GM18867 (cell line): Measurements from ENCODE around the gene TBC1D14.

Experiments used
- ATAC-seq: cut with Tn5 transposase; IDR thresholded peaks from one replicate; pipeline ENCODE4 v1.9.1; 2021; ENCODE audit warnings: mild to moderate bottlenecking, moderate library complexity; ENCODE audit not compliant: unreplicated experiment

TBC1D14 gene

DNA sequence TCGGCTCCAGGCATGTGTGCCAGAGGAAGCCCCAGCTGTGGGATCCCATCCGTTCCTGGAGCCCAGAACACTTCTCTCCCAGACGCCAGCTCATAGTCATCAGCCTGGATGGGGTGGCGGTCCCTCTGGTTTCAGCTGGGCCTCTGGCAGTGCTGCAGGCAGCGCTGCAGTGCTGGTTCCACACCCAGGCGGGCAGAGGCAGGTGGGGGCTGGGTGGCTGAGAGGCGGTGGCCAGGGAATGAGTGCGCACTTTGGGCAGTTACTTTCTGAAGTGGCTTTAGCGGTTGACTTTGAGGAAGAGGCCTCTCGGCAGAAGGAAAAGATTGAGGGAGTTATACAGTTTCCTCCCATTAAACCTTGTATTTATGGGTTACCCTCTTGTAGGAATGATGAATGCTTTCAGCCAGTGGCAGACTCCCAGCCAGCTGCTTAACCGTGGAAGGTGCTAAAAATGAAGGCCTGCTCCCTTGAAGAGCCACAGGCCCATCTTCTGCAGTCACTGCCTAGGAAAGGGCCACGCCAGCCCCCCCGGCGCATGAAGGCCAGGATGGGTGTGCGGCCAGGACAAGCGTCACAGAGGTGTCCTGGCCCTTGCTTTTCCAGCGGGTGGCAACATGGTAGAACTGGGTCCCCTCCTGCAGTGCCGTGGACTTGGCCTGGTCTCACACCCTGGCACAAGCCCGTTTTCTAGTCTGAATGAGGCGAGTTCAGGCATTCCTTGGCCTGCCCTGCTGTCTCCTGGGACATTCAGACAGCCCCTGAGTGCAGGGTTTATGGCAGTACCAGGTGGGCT, 143.5 kb downstream of the TBC1D14 start:
- ATAC-seq, result no peak

DNA sequence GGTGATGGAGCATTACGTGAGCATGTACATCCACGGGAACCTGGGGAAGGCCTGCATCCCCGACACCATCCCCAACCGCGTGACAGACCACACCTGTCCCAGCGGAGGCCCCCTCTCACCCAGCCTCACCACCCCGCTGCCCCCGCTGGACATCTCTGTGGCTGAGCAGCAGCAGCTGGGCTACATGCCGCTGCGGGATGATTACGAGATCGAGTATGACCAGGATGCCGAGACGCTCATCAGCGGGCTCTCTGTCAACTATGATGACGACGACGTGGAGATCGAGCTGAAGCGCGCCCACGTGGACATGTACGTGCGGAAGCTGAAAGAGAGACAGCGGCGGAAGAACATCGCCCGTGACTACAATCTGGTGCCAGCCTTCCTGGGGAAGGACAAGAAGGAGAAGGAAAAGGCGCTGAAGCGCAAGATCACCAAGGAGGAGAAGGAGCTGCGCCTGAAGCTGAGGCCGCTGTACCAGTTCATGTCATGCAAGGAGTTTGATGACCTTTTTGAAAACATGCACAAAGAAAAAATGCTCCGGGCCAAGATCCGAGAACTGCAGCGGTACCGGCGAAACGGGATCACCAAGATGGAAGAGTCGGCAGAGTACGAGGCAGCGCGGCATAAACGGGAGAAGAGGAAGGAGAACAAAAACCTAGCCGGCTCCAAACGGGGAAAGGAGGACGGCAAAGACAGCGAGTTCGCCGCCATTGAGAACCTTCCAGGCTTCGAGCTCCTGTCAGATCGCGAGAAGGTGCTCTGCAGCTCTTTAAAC, 144.7 kb downstream of the TBC1D14 start:
- ATAC-seq, result no peak

DNA sequence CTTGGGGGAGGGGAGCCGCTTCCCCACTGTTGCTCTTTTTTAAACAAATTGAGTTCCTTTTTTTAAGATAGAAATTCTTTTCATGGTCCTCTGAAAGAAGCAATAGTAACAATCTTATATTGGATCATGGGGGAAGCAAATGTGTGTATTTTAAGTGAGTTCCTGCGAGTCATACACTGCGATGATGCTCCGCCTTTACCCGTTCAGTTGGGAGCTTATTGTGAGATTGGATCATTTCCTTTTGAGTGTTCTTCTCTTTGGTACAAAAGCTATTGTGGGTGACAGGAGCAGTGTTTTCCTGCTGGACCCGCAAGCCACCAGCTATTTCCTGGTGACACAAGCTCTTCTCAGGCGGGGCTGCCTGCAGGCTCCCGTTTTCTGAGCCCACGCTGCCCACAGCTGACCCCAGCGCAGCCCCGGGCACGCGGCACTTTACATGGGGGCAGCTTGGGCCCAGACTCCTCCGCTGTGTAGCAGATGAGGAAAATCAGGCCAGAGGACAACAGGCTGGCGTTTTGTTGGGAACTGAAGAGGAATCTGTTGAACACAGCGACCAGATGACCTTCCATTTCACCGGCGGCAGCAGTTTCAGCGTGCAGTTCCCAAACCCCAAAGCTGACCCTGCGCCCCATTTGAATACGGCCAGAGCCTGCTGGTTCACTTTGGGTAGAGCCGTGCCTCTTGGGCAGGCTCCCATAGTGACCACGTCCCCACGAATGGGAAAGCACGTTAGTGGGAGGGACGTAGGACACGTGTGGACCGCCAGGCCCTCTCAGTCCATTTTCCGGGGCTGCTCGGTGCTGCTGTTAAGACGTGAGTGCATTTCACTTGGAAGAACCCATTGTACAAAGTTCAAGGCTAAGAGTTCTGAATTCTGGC, 145.7 kb downstream of the TBC1D14 start:
- ATAC-seq, result no peak

DNA sequence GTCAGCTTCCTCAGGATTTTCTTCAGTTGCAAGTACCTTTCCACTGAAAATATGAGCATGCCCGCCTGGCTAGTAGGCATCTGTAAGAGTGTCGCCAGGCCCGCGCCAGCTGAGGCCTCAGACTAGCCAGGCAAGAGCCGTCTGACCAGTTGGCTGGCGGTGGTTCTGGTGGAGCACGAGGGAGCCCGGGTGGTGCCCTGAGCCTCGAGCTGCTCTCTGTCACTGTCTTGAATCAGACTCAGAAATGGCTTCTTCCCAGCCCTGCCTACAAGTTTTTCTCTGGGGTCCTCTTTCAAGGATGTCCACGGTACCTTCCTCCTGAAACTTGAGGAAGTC, 146.3 kb downstream of the TBC1D14 start:
- no peak for ATAC-seq

DNA sequence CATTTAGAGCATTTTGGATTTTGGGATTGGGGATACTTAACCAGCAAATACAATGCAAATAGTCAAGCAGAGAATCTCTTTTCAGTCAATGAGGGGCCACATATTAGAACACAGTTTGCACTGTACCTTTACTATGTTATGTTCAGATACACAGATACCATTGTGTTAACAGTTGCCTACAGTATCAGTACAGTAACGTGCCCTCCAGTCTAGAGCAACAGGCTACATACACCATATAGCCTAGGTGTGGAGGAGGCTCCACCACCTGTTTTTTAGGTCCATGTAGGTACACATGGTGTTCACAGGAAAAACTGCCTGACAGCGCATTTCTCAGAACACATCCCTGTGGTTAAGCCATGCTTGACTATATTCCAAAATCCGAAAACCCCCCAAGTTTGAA, 149.2 kb downstream of the TBC1D14 start:
- no peak for ATAC-seq

DNA sequence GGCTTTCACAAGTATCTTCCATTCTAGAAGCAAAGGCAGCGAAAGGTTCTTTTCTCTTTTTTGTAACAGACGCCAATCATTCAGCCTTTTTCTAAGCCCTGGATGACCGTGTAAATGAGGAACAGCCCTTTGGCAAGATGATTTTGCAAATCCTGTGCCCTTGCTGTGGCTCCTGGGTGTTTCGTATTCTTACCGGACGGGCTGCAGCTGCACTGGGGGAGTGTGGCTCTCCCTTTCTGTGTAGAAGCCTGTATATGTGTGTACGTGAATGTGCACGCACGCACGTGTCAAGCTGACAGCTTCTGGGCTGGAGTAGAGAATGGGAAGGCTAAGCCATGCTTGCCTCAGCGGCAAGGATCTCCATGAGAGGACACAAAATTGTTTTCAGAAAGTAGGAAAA, 150.0 kb downstream of the TBC1D14 start:
- no peak for ATAC-seq

DNA sequence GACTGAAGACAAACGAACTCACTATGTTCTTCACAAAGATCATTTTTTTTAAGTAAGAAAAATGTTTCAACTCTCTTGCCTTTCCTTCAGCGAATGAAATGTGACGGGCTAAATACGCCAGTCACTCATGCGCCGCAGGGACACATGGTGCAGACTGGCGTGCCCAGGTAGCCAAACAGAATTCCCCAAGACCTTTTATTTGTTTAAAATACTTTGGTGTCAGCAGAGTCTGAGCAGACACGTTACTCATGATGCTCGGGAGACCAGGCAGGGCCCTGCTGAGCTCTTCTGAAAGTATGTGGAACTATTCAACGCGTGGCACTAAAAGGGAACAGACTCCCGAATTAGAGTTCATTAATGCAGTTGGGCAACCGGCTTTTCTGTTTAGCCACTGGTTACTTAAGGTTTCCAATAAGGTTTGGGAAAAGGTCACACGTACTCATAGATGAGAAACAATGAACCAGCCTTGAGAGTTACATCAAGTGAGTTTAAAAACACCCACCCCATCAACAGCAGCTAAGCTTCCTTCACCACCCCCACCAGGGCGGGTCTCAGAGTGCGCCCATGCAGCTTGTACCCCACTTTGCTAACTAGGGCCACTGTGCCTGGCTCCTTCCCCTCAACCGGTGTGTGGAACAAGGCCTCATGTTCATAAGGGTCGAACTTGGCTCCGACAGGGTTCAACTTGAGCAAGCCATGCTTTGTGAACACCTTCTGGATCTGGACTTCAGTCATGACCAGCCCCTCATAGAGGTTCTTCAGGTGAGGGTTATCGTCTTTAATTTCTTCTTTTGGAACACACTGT, 150.9 kb downstream of the TBC1D14 start:
- no peak for ATAC-seq

DNA sequence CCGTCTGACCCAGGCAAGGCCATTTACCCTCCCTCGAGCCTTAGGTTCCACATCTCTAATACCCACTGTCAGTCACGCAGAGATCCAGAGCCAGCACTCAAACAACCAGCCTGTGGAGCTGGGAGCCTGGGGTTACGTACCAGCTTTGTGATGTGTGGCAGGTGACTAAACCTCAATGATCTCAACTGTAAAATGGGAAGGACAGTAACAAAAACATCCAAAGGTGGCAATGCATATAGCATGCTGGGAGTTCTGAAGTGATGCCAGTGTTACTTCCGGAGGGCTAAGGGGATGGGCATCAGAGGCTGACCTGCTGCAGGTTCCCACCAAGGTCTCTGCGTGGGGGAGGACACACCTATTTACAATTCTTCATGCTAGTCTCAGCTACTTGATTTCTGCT, 152.2 kb downstream of the TBC1D14 start:
- no peak for ATAC-seq

DNA sequence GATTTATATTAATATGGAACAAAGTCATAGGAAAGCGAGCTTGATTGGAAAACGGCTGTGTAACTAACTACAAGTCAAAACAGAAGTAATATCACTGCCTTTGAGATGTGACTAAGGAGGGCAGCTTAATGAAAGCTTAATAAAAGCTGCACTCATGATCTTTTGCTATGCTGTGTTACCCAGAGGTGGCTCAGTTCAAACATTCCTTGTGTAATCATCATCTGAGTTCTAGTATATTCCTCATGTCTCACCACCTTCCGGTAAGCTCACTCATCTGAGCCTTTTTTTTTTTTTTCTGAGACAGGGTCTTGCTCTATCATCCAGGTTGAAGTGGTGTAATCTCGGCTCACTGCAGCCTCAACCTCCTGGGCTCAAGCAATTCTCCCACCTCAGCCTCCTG, 153.2 kb downstream of the TBC1D14 start:
- ATAC-seq, result no peak

DNA sequence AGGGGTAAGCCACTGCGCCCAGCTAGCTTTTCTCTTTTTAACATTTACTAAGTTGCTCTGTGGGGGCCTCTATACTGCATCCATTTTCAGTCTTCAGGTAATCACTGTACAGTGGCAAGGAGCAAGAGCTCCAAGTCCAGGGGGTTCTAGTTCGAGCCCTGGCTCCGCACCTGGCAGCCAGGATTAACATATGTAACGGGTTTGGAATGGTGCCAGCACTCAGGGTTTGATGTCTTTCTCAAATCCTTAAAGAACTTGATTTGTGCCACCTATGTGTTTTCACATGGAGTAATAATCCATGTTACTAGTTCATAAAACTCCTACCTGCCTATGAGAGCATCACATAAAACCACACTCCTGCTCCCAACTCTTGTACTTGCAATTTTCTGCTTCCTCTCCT, 153.7 kb downstream of the TBC1D14 start:
- ATAC-seq, result no peak

DNA sequence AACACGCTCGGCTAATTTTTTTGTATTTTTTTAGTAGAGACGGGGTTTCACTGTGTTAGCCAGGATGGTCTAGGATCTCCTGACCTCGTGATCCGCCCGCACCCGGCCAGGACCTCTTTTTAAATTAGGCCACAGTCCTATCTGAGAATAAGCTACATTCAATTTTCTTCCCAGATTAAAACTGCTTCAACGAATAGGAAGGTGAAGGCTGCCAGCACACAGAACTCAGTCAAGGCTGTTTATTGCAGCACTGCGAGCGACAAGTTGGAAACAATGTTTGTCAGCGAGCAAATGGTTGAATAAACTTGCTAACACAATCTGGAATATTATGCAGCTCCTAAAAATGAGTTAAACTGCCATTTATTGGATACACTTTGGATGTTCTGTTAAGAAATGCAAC, 156.4 kb downstream of the TBC1D14 start:
- no peak for ATAC-seq

DNA sequence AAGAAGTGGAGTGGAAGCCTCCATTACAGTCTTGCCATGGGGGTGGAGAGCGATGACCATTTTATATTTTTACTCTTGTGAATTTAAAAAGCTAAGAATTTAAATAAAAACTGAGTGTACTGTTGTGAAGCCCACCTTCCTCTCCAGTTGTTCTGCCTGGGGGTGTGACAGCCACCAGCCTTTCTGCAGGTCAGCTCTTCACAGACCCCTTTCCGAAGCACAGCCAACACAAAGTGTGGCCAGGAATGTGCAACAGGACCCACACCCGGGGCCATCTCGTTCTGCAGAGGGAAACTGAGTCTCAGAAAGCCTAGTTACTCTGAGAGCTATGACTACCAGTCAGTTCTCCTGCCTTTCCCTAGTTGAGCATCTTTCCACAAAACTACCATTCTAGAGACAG, 156.9 kb downstream of the TBC1D14 start:
- ATAC-seq, result no peak

DNA sequence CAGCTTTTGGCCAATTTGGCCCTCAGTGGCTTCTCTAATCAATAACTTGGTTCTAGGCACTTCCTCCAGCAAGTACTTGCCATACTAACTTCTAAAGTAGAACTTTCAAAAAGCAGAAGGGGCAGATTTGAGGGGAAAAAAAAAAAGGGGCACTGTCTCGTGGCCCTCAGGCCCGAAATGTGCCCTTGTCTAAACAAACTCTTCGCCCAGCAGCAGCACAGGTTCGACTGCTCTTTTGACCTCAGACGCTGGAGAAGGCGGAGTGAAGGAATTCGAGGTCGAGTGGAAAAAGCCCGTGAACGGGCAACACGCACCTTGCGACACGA, 157.5 kb downstream of the TBC1D14 start:
- ATAC-seq, result no peak

DNA sequence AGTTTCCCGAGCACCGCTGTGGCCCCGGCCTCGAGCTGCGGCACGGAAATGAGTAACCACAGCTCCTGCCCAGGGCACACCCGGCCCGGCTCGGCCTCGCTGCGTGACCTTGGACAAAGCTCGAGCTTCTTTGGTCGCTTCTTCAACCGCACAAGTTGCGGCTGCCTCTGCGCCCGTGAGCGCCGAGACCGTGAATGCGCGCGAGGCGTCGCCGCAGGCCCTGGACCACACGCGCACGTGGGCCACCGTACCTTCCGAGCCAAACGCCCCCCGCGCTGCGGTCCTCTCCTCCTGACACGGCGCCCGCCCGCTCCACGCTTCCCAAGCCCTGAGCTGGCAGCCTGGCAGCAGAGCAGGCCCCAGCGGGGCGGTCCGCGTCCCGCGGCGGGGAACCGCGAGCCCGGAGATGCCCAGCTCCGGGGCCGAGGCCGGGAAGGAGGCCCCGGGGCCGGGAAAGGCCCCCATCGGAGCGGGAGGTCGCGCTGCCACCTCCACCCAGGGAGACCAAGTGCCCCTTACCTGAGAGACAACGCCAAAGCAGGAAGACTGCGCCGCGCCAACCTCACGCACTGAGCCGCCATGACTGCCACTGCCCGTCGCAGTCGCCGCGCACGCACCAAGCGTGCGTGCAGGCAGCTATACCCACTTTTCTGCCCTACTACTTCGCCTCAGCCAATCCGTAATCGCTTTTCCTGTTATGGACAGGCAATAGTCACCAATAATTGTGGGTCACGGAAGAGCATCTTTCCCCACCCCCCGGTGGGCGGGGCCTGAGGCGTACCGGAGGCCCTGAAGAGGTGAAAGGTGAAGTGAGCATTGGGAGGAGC, 158.0 kb downstream of the TBC1D14 start, which contains the start of gene GRPEL1:
TSS of gene GRPEL1 (minus strand) at position 613 of the 827 bp plus-strand sequence. CDS start at position 581, 32 bp downstream.
- ATAC-seq, result peak; percentile 90

DNA sequence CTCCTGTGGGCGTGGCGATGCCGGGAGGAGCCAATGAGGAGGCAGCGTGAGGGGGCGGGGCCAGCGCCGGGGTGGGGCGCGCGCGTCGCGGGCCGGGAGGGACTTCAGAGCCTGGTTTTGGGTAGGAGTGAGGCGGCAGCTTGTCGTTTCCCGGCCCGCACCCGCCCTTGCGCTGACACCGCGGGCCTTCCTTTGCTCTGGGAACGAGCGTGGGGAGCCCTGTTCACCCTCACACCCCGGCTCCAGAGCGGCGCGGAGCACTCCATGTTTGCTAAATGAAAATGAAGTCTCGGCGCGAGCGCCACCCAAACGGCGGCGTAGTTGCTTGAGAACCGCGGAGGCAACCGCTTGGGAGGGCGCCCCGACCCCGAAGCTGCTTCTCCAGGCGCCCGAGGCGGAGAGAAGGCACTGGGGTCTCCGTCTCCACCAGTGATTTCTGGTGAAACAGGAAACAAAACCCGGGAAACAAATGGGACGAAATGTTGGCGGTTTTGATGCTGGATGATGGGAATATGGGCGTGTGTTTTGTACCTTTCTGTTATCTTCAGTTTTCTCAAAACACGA, 158.7 kb downstream of the TBC1D14 start:
- ATAC-seq, result peak; percentile 13

DNA sequence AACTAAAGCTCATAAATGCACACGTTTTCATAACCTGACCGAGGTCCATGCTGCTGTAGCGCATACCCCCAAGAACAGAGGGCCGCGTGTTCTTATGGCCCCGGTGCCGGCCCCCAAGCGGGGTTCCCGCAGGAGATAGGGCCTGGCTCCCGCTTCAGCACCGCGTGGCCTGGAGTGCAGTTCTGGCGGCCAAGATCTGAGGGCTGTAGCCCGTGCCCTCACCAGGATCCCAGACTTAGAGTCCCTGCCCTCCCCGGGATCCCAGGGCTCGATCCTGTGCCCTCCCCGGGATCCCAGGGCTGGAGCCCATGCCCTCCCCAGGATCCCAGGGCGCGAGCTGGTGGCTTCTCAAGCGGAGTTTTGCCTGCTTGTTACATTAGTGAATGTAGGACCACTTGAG, 159.3 kb downstream of the TBC1D14 start:
- no peak for ATAC-seq

DNA sequence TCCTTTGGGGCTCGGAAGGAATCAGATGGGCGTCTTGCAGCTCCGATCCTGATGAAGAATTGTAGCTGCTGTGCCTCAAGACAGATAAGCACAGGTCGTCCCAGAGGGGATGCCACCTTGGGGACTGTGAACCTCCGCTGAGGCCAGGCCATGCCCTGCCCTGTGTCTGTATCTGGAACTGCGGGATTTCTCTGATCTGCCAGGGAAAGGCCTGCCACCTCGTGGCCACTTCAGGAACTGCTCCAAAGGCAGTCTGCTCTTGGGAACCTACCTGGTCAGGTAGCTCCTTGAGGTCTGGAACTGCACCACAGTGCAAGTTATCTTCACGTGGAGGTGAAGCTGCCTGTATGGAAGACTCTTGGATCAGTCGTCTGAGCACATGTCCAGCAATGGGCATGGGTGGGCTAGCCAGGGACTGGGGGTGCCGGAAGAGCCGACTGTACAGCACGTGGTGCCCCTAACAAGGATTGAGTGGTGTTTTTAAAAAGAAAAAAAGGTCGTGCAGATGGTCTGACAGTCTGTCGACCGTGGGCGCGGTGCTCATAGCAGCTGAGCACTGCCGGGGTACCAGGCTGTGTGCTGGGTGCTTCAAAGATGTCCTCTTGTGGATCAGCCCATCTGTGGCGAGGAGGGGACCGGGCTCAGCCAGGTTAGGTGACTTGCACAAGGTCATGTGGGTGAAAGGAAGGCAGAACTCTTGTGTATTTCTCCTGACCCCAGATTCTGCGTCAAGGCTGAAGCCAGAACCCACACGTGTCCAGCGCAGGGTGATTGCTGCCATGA, 161.3 kb downstream of the TBC1D14 start:
- peak; percentile 31 for ATAC-seq

DNA sequence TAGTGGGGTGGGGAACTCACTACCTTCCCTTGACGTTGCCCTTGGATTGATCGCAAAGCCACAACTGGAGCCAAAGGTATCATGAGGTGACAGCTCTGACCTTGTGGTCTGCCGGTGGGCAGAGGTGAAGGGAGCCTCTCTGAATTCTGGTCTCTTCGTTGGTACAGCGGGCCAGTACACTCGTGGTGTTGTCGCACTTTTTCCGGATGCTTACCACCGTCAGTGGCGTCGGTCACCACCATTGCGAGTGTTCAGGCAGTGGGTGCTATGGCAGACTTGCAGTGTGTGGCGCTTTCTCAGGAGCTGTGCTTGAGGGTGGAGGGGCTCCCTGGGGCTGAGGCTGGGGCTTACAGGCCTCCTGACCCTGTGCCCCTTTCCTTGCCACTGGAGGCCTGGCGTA, 163.4 kb downstream of the TBC1D14 start:
- no peak for ATAC-seq
